A673 (cell line): ENCODE results near the gene CRACR2B. TPM values are rescaled to one million over a fixed set of nuclear protein-coding genes. Genes with fewer than 3 reads are reported as not detected.

Experiments
- BruUV-seq: library from RNA; stranded (reverse); fragments of 400-500 nt; replicated peaks from 2 replicates; lab custom pipeline; 2021; lab: Mats Ljungman, UMichigan
- CTCF ChIA-PET: fragments of 300-600 bp; sonication (Branson Sonifier 250); formaldehyde crosslinking; loops from one replicate; lab custom pipeline; 2022; ENCODE audit warnings: antibody characterized with exemption; lab: Charles Lee
- POLR2A ChIA-PET: fragments of 300-600 bp; sonication (Branson Sonifier 250); formaldehyde crosslinking; loops from one replicate; lab custom pipeline; 2022; ENCODE audit warnings: antibody characterized with exemption; ENCODE audit not compliant: low non-redundant PET; lab: Charles Lee
- DNase-seq: peaks from one replicate; pipeline ENCODE4 v3.0.0-alpha.2; 2015; ENCODE audit warnings: low spot score
- H3K27ac ChIP-seq: fragments of 200-600 bp; sonication (generic); 2 replicates; pipeline ENCODE4 v1.5.1; 2016; ENCODE audit warnings: mixed run types, low read depth, mild to moderate bottlenecking, mixed read lengths, antibody characterized with exemption, low read length; ENCODE audit not compliant: poor library complexity, severe bottlenecking
- H3K27me3 ChIP-seq: fragments of 200-600 bp; sonication (generic); replicated peaks from 2 replicates; pipeline ENCODE4 v1.6.1; 2017; ENCODE audit warnings: mixed run types, low read depth, mild to moderate bottlenecking, mixed read lengths, antibody characterized with exemption, low read length; ENCODE audit not compliant: insufficient read depth, poor library complexity
- H3K36me3 ChIP-seq: fragments of 200-600 bp; sonication (generic); 2 replicates; pipeline ENCODE4 v1.6.1; 2016; ENCODE audit warnings: mixed run types, mild to moderate bottlenecking, mixed read lengths, antibody characterized with exemption, low read length; ENCODE audit not compliant: insufficient read depth, poor library complexity, severe bottlenecking
- H3K4me1 ChIP-seq: fragments of 200-600 bp; sonication (generic); 2 replicates; pipeline ENCODE4 v1.6.1; 2017; ENCODE audit warnings: mixed run types, mild to moderate bottlenecking, mixed read lengths, antibody characterized with exemption, low read length; ENCODE audit not compliant: insufficient read depth, poor library complexity, severe bottlenecking
- H3K4me3 ChIP-seq: fragments of 200-600 bp; sonication (generic); 2 replicates; pipeline ENCODE4 v1.5.1; 2016; ENCODE audit warnings: low read depth, mixed run types, mild to moderate bottlenecking, mixed read lengths, low read length; ENCODE audit not compliant: poor library complexity, severe bottlenecking
- H3K9me3 ChIP-seq: fragments of 200-600 bp; sonication (generic); 2 replicates; pipeline ENCODE4 v1.6.1; 2016; ENCODE audit warnings: mixed run types, low read depth, mild to moderate bottlenecking, mixed read lengths, antibody characterized with exemption, low read length; ENCODE audit not compliant: poor library complexity, severe bottlenecking
- CTCF ChIP-seq: fragments of 300-800, 200-600 bp; sonication (generic); conservative IDR thresholded peaks from 2 replicates; pipeline ENCODE4 v1.5.1; 2017; ENCODE audit warnings: low read depth, mild to moderate bottlenecking, antibody characterized with exemption, low read length, moderate library complexity, mixed read lengths
- EZH2 ChIP-seq: fragments of 200-600 bp; sonication (generic); IDR thresholded peaks from 2 replicates; pipeline ENCODE4 v1.6.1; 2017; ENCODE audit warnings: borderline replicate concordance, low read depth, mild to moderate bottlenecking, mixed read lengths, antibody characterized with exemption, low read length; ENCODE audit not compliant: poor library complexity, severe bottlenecking
- intact Hi-C: fragments of 100-400 bp; cut with micrococcal nuclease; formaldehyde crosslinking; loops from one replicate; pipeline ENCODE4 v1.10.0; 2022; ENCODE audit not compliant: unreplicated experiment
- total RNA-seq: library from RNA; stranded (reverse); gene quantifications from 2 replicates; pipeline ENCODE4 v1.2.3, GENCODE V29; 2021

Gene CRACR2B
- total RNA-seq, 1 experiment from 2014 or later = 1.1 TPM

- Histone ChIP-seq H3K36me3 (no peaks in the 10 kb centered on the region), H3K27me3 (no peaks in the 10 kb centered on the region), H3K9me3 (no peaks in the 10 kb centered on the region), H3K4me1 (peaks cover 3% of the 10 kb centered on the region), H3K4me3 (no peak overlapping the region), H3K27ac (no peak overlapping the region)
- no peak for TF ChIP-seq CTCF
- TF ChIP-seq EZH2 = no peak
- no TSS peak for BruUV-seq
- intact Hi-C loops = no loop called here
- CTCF ChIA-PET = no interaction called here
- POLR2A ChIA-PET = no interaction called here
- DNase-seq = no peak
Observed at GRCh38 chr11:787084-787675, 40.5 kb upstream of the CRACR2B start.

GRCh38 chr11:788009-788640 lies 39.6 kb upstream of the CRACR2B start:
- Histone ChIP-seq H3K36me3 (no peaks in the 10 kb centered on the region), H3K27ac (no peak overlapping the region), H3K9me3 (no peaks in the 10 kb centered on the region), H3K4me1 (peaks cover 3% of the 10 kb centered on the region), H3K27me3 (no peaks in the 10 kb centered on the region), H3K4me3 (no peak overlapping the region)
- CTCF ChIA-PET = no interaction called here
- BruUV-seq = no TSS peak
- intact Hi-C loops = no loop called here
- no peak for DNase-seq
- TF ChIP-seq EZH2 (no peak), CTCF (no peak)
- POLR2A ChIA-PET = no interaction called here

- Histone ChIP-seq H3K4me1 (peaks cover 3% of the 10 kb centered on the region), H3K9me3 (no peaks in the 10 kb centered on the region), H3K27me3 (no peaks in the 10 kb centered on the region), H3K27ac (no peak overlapping the region), H3K4me3 (no peak overlapping the region), H3K36me3 (no peaks in the 10 kb centered on the region)
- no peak for TF ChIP-seq CTCF
- no peak for TF ChIP-seq EZH2
- intact Hi-C loops = no loop called here
- ChIA-PET CTCF (interaction anchor here (0.7 kb wide), 1 partner anchor 20 kb away, joined by 5 read pairs; no protein-coding TSS in a partner anchor), POLR2A (no interaction called here)
- DNase-seq = no peak
- BruUV-seq = no TSS peak
Observed at GRCh38 chr11:788953-789940, 38.5 kb upstream of the CRACR2B start.
